OCI-LY7 (cell line): Measurements from ENCODE around the gene KRTAP5-9. TPM values are rescaled to one million over a fixed set of nuclear protein-coding genes. Genes with fewer than 3 reads are reported as not detected.
"Not testable (repeated sequence)": the region's sequence is repeated elsewhere in the genome, so short reads cannot be mapped to it uniquely, and the experiment has no call there.

Experiments used
- BruUV-seq: library from RNA; stranded (reverse); fragments of 400-500 nt; replicated peaks from 2 replicates; lab custom pipeline; 2021; lab: Mats Ljungman, UMichigan
- CTCF ChIA-PET: fragments of 300-600 bp; sonication (Branson Sonifier 250); formaldehyde crosslinking; loops from one replicate; lab custom pipeline; 2022; ENCODE audit warnings: antibody characterized with exemption; ENCODE audit not compliant: unreplicated experiment; lab: Charles Lee
- POLR2A ChIA-PET: fragments of 300-600 bp; sonication (Branson Sonifier 250); formaldehyde crosslinking; loops from one replicate; lab custom pipeline; 2022; ENCODE audit warnings: antibody characterized with exemption; lab: Charles Lee
- DNase-seq: peaks from one replicate; pipeline ENCODE4 v3.0.0-alpha.2; 2015; ENCODE audit warnings: low spot score
- H2AFZ ChIP-seq: fragments of 200-600 bp; sonication (generic), shearing (Covaris generic); 2 replicates; pipeline ENCODE4 v1.6.1; 2014; ENCODE audit warnings: mild to moderate bottlenecking, antibody characterized with exemption, low read length, moderate library complexity
- H3K27ac ChIP-seq: fragments of 200-600 bp; sonication (generic); 2 replicates; pipeline ENCODE4 v1.5.1; 2014; ENCODE audit warnings: mixed run types, low read depth, mild to moderate bottlenecking, moderate library complexity, low read length, inconsistent platforms; ENCODE audit not compliant: poor library complexity, severe bottlenecking
- H3K36me3 ChIP-seq: fragments of 200-600 bp; sonication (generic); 2 replicates; pipeline ENCODE4 v1.6.1; 2014; ENCODE audit warnings: mild to moderate bottlenecking, antibody characterized with exemption, low read length, moderate library complexity, mixed read lengths; ENCODE audit not compliant: insufficient read depth
- H3K4me1 ChIP-seq: fragments of 200-600 bp; sonication (generic); 2 replicates; pipeline ENCODE4 v1.5.1; 2014; ENCODE audit warnings: mild to moderate bottlenecking, low read length; ENCODE audit not compliant: insufficient read depth, poor library complexity, severe bottlenecking
- H3K4me2 ChIP-seq: fragments of 200-600 bp; sonication (generic); 2 replicates; pipeline ENCODE4 v1.6.1; 2014; ENCODE audit warnings: mild to moderate bottlenecking, low read length
- H3K4me3 ChIP-seq: fragments of 200-600 bp; sonication (generic); 2 replicates; pipeline ENCODE4 v1.5.1; 2014; ENCODE audit warnings: mild to moderate bottlenecking, low read depth, low read length; ENCODE audit not compliant: poor library complexity, severe bottlenecking
- H3K79me2 ChIP-seq: fragments of 200-600 bp; sonication (generic); 2 replicates; pipeline ENCODE4 v1.6.1; 2016; ENCODE audit warnings: low read depth, mild to moderate bottlenecking, low read length, moderate library complexity, mixed read lengths; ENCODE audit not compliant: insufficient read depth
- H3K9me2 ChIP-seq: fragments of 200-600 bp; sonication (generic); 2 replicates; pipeline ENCODE4 v1.6.1; 2016; ENCODE audit warnings: mild to moderate bottlenecking, low read length, mixed read lengths; ENCODE audit not compliant: insufficient read depth
- H3K9me3 ChIP-seq: fragments of 200-600 bp; sonication (generic); 2 replicates; pipeline ENCODE4 v1.6.1; 2014; ENCODE audit warnings: mild to moderate bottlenecking, mixed run types, low read length, mixed read lengths
- H4K20me1 ChIP-seq: fragments of 200-600 bp; sonication (generic); 2 replicates; pipeline ENCODE4 v1.6.1; 2014; ENCODE audit warnings: mild to moderate bottlenecking, antibody characterized with exemption, low read length, moderate library complexity, mixed read lengths; ENCODE audit not compliant: insufficient read depth
- CTCF ChIP-seq: fragments of 200-600 bp; sonication (generic); conservative IDR thresholded peaks from 2 replicates; pipeline ENCODE4 v1.5.1; 2014; ENCODE audit warnings: mild to moderate bottlenecking, antibody characterized with exemption, low read length, moderate library complexity, mixed read lengths
- EZH2phosphoT487 ChIP-seq: fragments of 200-600 bp; sonication (generic); IDR thresholded peaks from 2 replicates; pipeline ENCODE4 v1.6.1; 2018; ENCODE audit warnings: low read depth, borderline replicate concordance, mild to moderate bottlenecking, mixed run types, antibody characterized with exemption, low read length, moderate library complexity, mixed read lengths
- intact Hi-C: fragments of 100-400 bp; cut with micrococcal nuclease; formaldehyde crosslinking; loops from one replicate; pipeline ENCODE4 v1.10.0; 2022; ENCODE audit not compliant: unreplicated experiment
- total RNA-seq, 2 experiments: library from RNA; depleted of rRNA in 1 of 2; stranded (reverse); fragments of >200 nt in 1 of 2; shearing (Covaris generic) in 1 of 2; gene quantifications; 2 replicates each; pipeline ENCODE4 v1.2.3, GENCODE V29; 2014 to 2022

KRTAP5-9 gene
- total RNA-seq, 2 experiments from 2014 or later, result not detected

- intact Hi-C loops, result no loop called here
- no peaks in the 10 kb centered on the region for H3K36me3 ChIP-seq
- no peaks in the 10 kb centered on the region for H3K9me2 ChIP-seq
- H4K20me1 ChIP-seq, result no peaks in the 10 kb centered on the region
- H3K27ac ChIP-seq, result no peak overlapping the region
- H3K4me3 ChIP-seq, result no peak overlapping the region
- ChIA-PET CTCF (no interaction called here), POLR2A (no interaction called here)
- no peaks in the 10 kb centered on the region for H3K9me3 ChIP-seq
- H3K4me2 ChIP-seq, result no peak overlapping the region
- no TSS peak for BruUV-seq
- no peak overlapping the region for H2AFZ ChIP-seq
- no peaks in the 10 kb centered on the region for H3K4me1 ChIP-seq
- TF ChIP-seq EZH2phosphoT487 (no peak), CTCF (no peak)
- DNase-seq, result no peak
- no peaks in the 10 kb centered on the region for H3K79me2 ChIP-seq
Measured at GRCh38 chr11:71519546-71519945, 28.7 kb upstream of the KRTAP5-9 start.

GRCh38 chr11:71525188-71525937 lies 22.9 kb upstream of the KRTAP5-9 start:
- H3K4me2 ChIP-seq, result no peak overlapping the region
- no peaks in the 10 kb centered on the region for H3K4me1 ChIP-seq
- no peaks in the 10 kb centered on the region for H3K79me2 ChIP-seq
- no peak overlapping the region for H3K4me3 ChIP-seq
- intact Hi-C loops, result no loop called here
- BruUV-seq, result no TSS peak
- CTCF ChIA-PET, result no interaction called here
- H3K9me3 ChIP-seq, result no peaks in the 10 kb centered on the region
- H2AFZ ChIP-seq, result no peak overlapping the region
- H3K9me2 ChIP-seq, result no peaks in the 10 kb centered on the region
- TF ChIP-seq EZH2phosphoT487 (no peak), CTCF (no peak)
- POLR2A ChIA-PET, result no interaction called here
- no peaks in the 10 kb centered on the region for H4K20me1 ChIP-seq
- H3K36me3 ChIP-seq, result no peaks in the 10 kb centered on the region
- no peak for DNase-seq
- H3K27ac ChIP-seq, result no peak overlapping the region

- H3K4me2 ChIP-seq, result no peak overlapping the region
- H3K9me2 ChIP-seq, result no peaks in the 10 kb centered on the region
- no peaks in the 10 kb centered on the region for H3K4me1 ChIP-seq
- H3K9me3 ChIP-seq, result no peaks in the 10 kb centered on the region
- H3K36me3 ChIP-seq, result no peaks in the 10 kb centered on the region
- no peak overlapping the region for H3K27ac ChIP-seq
- intact Hi-C loops, result no loop called here
- H3K4me3 ChIP-seq, result no peak overlapping the region
- H3K79me2 ChIP-seq, result no peaks in the 10 kb centered on the region
- DNase-seq, result no peak
- TF ChIP-seq EZH2phosphoT487 (no peak), CTCF (no peak)
- no peak overlapping the region for H2AFZ ChIP-seq
- ChIA-PET CTCF (no interaction called here), POLR2A (no interaction called here)
- no peaks in the 10 kb centered on the region for H4K20me1 ChIP-seq
- no TSS peak for BruUV-seq
Measured at GRCh38 chr11:71525938-71526495, 22.2 kb upstream of the KRTAP5-9 start.

GRCh38 chr11:71526796-71527575 lies 21.2 kb upstream of the KRTAP5-9 start, which contains the start of gene KRTAP5-7:
Gene KRTAP5-7, plus strand, starts transcription at chr11:71527267. Its CDS starts 34 bp downstream, at chr11:71527301.
- H3K9me2 ChIP-seq, H2AFZ ChIP-seq, H3K4me3 ChIP-seq, H3K4me2 ChIP-seq, H3K4me1 ChIP-seq, intact Hi-C loops, CTCF ChIA-PET, H3K36me3 ChIP-seq, DNase-seq, H3K9me3 ChIP-seq, H4K20me1 ChIP-seq, H3K79me2 ChIP-seq, POLR2A ChIA-PET, BruUV-seq, H3K27ac ChIP-seq: not testable (repeated sequence)
